ENCODE measurements around the gene NDUFV1. TPM values are rescaled to one million over a fixed set of nuclear protein-coding genes. Genes with fewer than 3 reads are reported as not detected.

NDUFV1 gene
- polyA plus RNA-seq, 3 donors = 71.6 to 174 (median 72.1) TPM

DNA sequence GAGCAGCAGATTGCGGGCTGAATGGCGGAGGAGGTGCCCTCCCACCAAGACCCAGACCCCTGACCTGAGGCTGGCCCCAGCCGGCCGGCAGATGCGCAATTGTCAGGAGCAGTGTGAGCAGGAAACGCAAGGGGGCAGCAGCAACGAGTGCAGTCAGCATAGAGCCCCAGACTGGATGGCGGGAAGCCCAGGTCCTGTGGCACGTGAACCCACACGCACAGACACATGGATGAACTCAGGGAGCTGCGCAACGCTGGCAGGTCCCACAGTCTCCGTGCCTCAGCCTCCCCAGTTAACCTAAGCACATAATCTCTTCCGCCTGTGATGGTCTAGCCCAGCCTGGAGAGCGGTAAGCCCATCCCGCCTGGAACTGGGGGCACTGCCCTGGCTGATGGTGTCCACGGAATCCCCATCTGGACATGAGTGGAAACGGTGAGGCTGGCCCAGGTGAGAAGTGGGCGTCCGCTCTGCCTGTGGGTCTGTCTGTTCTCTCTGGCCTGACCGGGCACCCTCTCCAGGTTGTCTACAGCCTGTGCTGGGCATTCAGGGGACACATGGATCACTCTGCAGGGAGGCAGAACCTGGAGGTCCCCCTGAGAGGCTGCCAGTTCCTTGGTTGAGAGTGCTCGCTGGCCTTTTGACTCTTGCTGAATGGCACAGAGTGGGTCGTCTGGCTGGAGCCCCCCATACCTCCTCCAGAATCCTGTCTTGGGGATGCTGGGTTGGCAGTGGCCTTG is 33.5 kb downstream of the NDUFV1 start:
- no peaks in the 10 kb centered on the region for H4K20me1 ChIP-seq (ENCODE audit: insufficient read depth, low read length)
- no peak overlapping the region for H3K4me3 ChIP-seq (replicated peaks in 1 of 3; ENCODE audit: low read depth in 2 of 3, low read length in 3 of 3)
- peak; percentile 40 to 63 (median 40) for DNase-seq
- peaks cover 9% of the 10 kb centered on the region for H3K4me1 Mint-ChIP-seq
- peaks cover 0 to 10% of the 10 kb centered on the region in 2 donors for H3K4me1 ChIP-seq (ENCODE audit: control insufficient read depth in 1 of 2, insufficient read depth in 2 of 2, low read length in 2 of 2)
- H3K27me3 Mint-ChIP-seq (ENCODE audit: low read depth in 3 of 3) = peaks cover 2 to 11% (median 4%) of the 10 kb centered on the region in 3 donors
- H3K36me3 ChIP-seq (replicated peaks in 1 of 2; ENCODE audit: control insufficient read depth in 1 of 2, insufficient read depth in 2 of 2, low read length in 2 of 2) = no peaks in the 10 kb centered on the region
- H3K9me3 Mint-ChIP-seq = peaks cover 3 to 15% (median 8%) of the 10 kb centered on the region in 7 donors
- peak overlapping the region in 1 of 7 donors; percentile 66 for H3K27ac Mint-ChIP-seq
- H3K4me3 Mint-ChIP-seq = no peak overlapping the region
- no peaks in the 10 kb centered on the region for H3K27me3 ChIP-seq (ENCODE audit: control insufficient read depth in 2 of 2, insufficient read depth in 2 of 2, low read length in 2 of 2)
- peaks cover 4 to 10% of the 10 kb centered on the region in 2 donors for H3K9me3 ChIP-seq (replicated peaks in 1 of 2; ENCODE audit: control insufficient read depth in 1 of 2, insufficient read depth in 1 of 2, low read length in 2 of 2)
- H3K27ac ChIP-seq (ENCODE audit: low read depth in 1 of 2, low read length in 2 of 2) = no peak overlapping the region
- no peaks in the 10 kb centered on the region for H3K36me3 Mint-ChIP-seq
- no peak overlapping the region for H2AFZ ChIP-seq (ENCODE audit: insufficient read depth, low read depth, low read length, poor library complexity, severe bottlenecking)
- WGBS (ENCODE audit: insufficient coverage) = 60% methylated on average over 21 of the region's 23 CpGs
- no peak overlapping the region for H3K9ac ChIP-seq (ENCODE audit: insufficient read depth, low read length, poor library complexity, severe bottlenecking)
- TF ChIP-seq, protein P1, sequence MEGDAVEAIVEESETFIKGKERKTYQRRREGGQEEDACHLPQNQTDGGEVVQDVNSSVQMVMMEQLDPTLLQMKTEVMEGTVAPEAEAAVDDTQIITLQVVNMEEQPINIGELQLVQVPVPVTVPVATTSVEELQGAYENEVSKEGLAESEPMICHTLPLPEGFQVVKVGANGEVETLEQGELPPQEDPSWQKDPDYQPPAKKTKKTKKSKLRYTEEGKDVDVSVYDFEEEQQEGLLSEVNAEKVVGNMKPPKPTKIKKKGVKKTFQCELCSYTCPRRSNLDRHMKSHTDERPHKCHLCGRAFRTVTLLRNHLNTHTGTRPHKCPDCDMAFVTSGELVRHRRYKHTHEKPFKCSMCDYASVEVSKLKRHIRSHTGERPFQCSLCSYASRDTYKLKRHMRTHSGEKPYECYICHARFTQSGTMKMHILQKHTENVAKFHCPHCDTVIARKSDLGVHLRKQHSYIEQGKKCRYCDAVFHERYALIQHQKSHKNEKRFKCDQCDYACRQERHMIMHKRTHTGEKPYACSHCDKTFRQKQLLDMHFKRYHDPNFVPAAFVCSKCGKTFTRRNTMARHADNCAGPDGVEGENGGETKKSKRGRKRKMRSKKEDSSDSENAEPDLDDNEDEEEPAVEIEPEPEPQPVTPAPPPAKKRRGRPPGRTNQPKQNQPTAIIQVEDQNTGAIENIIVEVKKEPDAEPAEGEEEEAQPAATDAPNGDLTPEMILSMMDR (IDR thresholded peaks at IDR 0.05) = peak; percentile 71
- H3K79me2 ChIP-seq (ENCODE audit: insufficient read depth, low read length) = no peaks in the 10 kb centered on the region
- H3K4me2 ChIP-seq (replicated peaks; ENCODE audit: extremely low read depth, low read length, poor library complexity, severe bottlenecking) = no peak overlapping the region
- intact Hi-C loops (cut with micrococcal nuclease) = no loop called here

GRCh38 chr11:67640758-67641337 is 34.1 kb downstream of the NDUFV1 start:
- H3K27me3 ChIP-seq (ENCODE audit: control insufficient read depth in 2 of 2, insufficient read depth in 2 of 2, low read length in 2 of 2) = no peaks in the 10 kb centered on the region
- Mint-ChIP-seq H3K27ac (no peak overlapping the region), H3K4me1 (peaks cover 9% of the 10 kb centered on the region), H3K4me3 (no peak overlapping the region), H3K36me3 (no peaks in the 10 kb centered on the region), H3K9me3 (peaks cover 3 to 15% (median 8%) of the 10 kb centered on the region in 7 donors), H3K27me3 (ENCODE audit: low read depth in 3 of 3) (peaks cover 2 to 11% (median 4%) of the 10 kb centered on the region in 3 donors)
- no peak overlapping the region for H2AFZ ChIP-seq (ENCODE audit: insufficient read depth, low read depth, low read length, poor library complexity, severe bottlenecking)
- no peaks in the 10 kb centered on the region for H3K79me2 ChIP-seq (ENCODE audit: insufficient read depth, low read length)
- WGBS (ENCODE audit: insufficient coverage) = 97% methylated on average over 7 of the region's 12 CpGs
- H3K9me3 ChIP-seq (replicated peaks in 1 of 2; ENCODE audit: control insufficient read depth in 1 of 2, insufficient read depth in 1 of 2, low read length in 2 of 2) = peaks cover 4 to 10% of the 10 kb centered on the region in 2 donors
- H3K4me3 ChIP-seq (replicated peaks in 1 of 3; ENCODE audit: low read depth in 2 of 3, low read length in 3 of 3) = no peak overlapping the region
- no peaks in the 10 kb centered on the region for H4K20me1 ChIP-seq (ENCODE audit: insufficient read depth, low read length)
- H3K27ac ChIP-seq (ENCODE audit: low read depth in 1 of 2, low read length in 2 of 2) = no peak overlapping the region
- H3K36me3 ChIP-seq (replicated peaks in 1 of 2; ENCODE audit: control insufficient read depth in 1 of 2, insufficient read depth in 2 of 2, low read length in 2 of 2) = no peaks in the 10 kb centered on the region
- H3K9ac ChIP-seq (ENCODE audit: insufficient read depth, low read length, poor library complexity, severe bottlenecking) = no peak overlapping the region
- intact Hi-C loops (cut with micrococcal nuclease) = no loop called here
- H3K4me2 ChIP-seq (replicated peaks; ENCODE audit: extremely low read depth, low read length, poor library complexity, severe bottlenecking) = no peak overlapping the region
- H3K4me1 ChIP-seq (ENCODE audit: control insufficient read depth in 1 of 2, insufficient read depth in 2 of 2, low read length in 2 of 2) = peaks cover 0 to 10% of the 10 kb centered on the region in 2 donors
- TF ChIP-seq, protein P1 (IDR thresholded peaks at IDR 0.05) = no peak
- DNase-seq = no peak
